WTC11 (cell line): ENCODE results near the gene HEPACAM.
"Not testable (repeated sequence)": the region's sequence is repeated elsewhere in the genome, so short reads cannot be mapped to it uniquely, and the experiment has no call there.

Source experiments
- ATF1 ChIP-seq: sonication (generic); formaldehyde crosslinking; IDR thresholded peaks from 2 replicates; pipeline ENCODE4 v1.8.1; 2023; ENCODE audit warnings: mild to moderate bottlenecking, moderate library complexity, missing genetic modification reagents
- ATF6 ChIP-seq: sonication (generic); formaldehyde crosslinking; IDR thresholded peaks from 2 replicates; pipeline ENCODE4 v1.8.1; 2023; ENCODE audit warnings: mild to moderate bottlenecking, missing genetic modification reagents
- CREB1 ChIP-seq: sonication (generic); formaldehyde crosslinking; IDR thresholded peaks from 2 replicates; pipeline ENCODE4 v1.8.0; 2023; ENCODE audit warnings: mild to moderate bottlenecking, missing genetic modification reagents
- ETV6 ChIP-seq: sonication (generic); formaldehyde crosslinking; IDR thresholded peaks from 2 replicates; pipeline ENCODE4 v1.8.1; 2022; ENCODE audit warnings: mild to moderate bottlenecking, missing genetic modification reagents
- FOXJ3 ChIP-seq: sonication (generic); formaldehyde crosslinking; IDR thresholded peaks from 2 replicates; pipeline ENCODE4 v1.9.0; 2021; ENCODE audit warnings: missing genetic modification reagents, mild to moderate bottlenecking, borderline replicate concordance
- JUN ChIP-seq: sonication (generic); formaldehyde crosslinking; IDR thresholded peaks from 2 replicates; pipeline ENCODE4 v1.8.0; 2023; ENCODE audit warnings: mild to moderate bottlenecking, missing genetic modification reagents
- MAX ChIP-seq: sonication (generic); formaldehyde crosslinking; IDR thresholded peaks from 2 replicates; pipeline ENCODE4 v1.8.0; 2022; ENCODE audit warnings: mild to moderate bottlenecking, missing genetic modification reagents
- MLX ChIP-seq: sonication (generic); formaldehyde crosslinking; IDR thresholded peaks from 2 replicates; pipeline ENCODE4 v1.8.1; 2023; ENCODE audit warnings: mild to moderate bottlenecking, missing genetic modification reagents, moderate library complexity
- NFYB ChIP-seq: sonication (generic); formaldehyde crosslinking; conservative IDR thresholded peaks from 2 replicates; pipeline ENCODE4 v1.8.0; 2022; ENCODE audit warnings: low read depth, missing genetic modification reagents
- TP53 ChIP-seq: sonication (generic); formaldehyde crosslinking; IDR thresholded peaks from 2 replicates; pipeline ENCODE4 v1.8.1; 2023; ENCODE audit warnings: mild to moderate bottlenecking, missing genetic modification reagents
- ZNF121 ChIP-seq: sonication (generic); formaldehyde crosslinking; IDR thresholded peaks from 2 replicates; pipeline ENCODE4 v1.8.0; 2023; ENCODE audit warnings: missing genetic modification reagents
- ZNF232 ChIP-seq: sonication (generic); formaldehyde crosslinking; IDR thresholded peaks from 2 replicates; pipeline ENCODE4 v1.8.0; 2022; ENCODE audit warnings: mild to moderate bottlenecking, missing genetic modification reagents
- ZNF317 ChIP-seq: sonication (generic); formaldehyde crosslinking; IDR thresholded peaks from 2 replicates; pipeline ENCODE4 v1.8.1; 2023; ENCODE audit warnings: low read depth, mild to moderate bottlenecking, moderate library complexity, missing genetic modification reagents, borderline replicate concordance
- TF ChIP-seq, protein P1 (sequence below): fragments of 200-600 bp; IDR thresholded peaks from 2 replicates; pipeline ENCODE4 v1.8.0; 2022; ENCODE audit warnings: antibody characterized with exemption

DNA sequence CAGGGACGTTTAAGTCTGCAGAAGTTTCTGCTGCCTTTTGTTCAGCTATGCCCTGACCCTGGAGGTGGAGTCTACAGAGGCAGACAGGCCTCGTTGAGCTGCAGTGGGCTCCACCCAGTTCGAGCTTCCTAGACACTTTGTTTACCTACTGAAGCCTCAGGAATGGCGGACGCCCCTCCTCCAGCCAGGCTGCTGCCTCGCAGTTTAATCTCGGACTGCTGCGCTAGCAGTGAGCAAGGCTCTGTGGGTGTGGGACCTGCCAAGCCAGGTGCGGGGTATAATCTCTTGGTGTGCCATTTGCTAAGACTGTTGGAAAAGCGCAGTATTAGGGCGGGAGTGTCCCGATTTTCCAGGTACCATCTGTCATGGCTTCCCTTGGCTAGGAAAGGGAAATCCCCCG is 32.4 kb upstream of the HEPACAM start:
- not testable (repeated sequence) for TF ChIP-seq MAX; JUN (CRISPR knock-in tag); FOXJ3 (CRISPR knock-in tag); ZNF232 (CRISPR knock-in tag); ATF6 (CRISPR knock-in tag); ATF1; ZNF317 (CRISPR knock-in tag); ZNF121 (CRISPR knock-in tag); CREB1 (CRISPR knock-in tag); MLX; NFYB (CRISPR knock-in tag); ETV6; TP53 (CRISPR knock-in tag)
- TF ChIP-seq, protein P1, sequence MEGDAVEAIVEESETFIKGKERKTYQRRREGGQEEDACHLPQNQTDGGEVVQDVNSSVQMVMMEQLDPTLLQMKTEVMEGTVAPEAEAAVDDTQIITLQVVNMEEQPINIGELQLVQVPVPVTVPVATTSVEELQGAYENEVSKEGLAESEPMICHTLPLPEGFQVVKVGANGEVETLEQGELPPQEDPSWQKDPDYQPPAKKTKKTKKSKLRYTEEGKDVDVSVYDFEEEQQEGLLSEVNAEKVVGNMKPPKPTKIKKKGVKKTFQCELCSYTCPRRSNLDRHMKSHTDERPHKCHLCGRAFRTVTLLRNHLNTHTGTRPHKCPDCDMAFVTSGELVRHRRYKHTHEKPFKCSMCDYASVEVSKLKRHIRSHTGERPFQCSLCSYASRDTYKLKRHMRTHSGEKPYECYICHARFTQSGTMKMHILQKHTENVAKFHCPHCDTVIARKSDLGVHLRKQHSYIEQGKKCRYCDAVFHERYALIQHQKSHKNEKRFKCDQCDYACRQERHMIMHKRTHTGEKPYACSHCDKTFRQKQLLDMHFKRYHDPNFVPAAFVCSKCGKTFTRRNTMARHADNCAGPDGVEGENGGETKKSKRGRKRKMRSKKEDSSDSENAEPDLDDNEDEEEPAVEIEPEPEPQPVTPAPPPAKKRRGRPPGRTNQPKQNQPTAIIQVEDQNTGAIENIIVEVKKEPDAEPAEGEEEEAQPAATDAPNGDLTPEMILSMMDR: not testable (repeated sequence)
